GM13977 (cell line): ENCODE data around the gene KIF27.

Experiments
- DNase-seq: peaks from one replicate; pipeline ENCODE4 v3.0.0; 2012; ENCODE audit warnings: low spot score
- CTCF ChIP-seq: IDR thresholded peaks from 2 replicates; pipeline ENCODE4 v1.5.1; 2012; ENCODE audit warnings: mild to moderate bottlenecking, control low read depth; ENCODE audit not compliant: insufficient read depth; ENCODE audit errors: extremely low read depth, missing control alignments
- in situ Hi-C: fragments of 300-500 bp; cut with MboI; formaldehyde crosslinking; loops from one replicate; pipeline ENCODE4 v1.12.0; 2022; ENCODE audit warnings: low sequenced_read_pairs, low pct_unique_long_range_greater_than_20kb, mixed read lengths, inconsistent platforms; ENCODE audit not compliant: unreplicated experiment

Gene KIF27

GRCh38 chr9:83932851-83933250, 11.6 kb upstream of the KIF27 start:
- TF ChIP-seq CTCF: no peak
- in situ Hi-C loops: loop anchor here (10.0 to 25.0 kb wide), 2 partner anchors 229 to 382 kb away; no protein-coding TSS in a partner anchor
- DNase-seq: no peak

GRCh38 chr9:83932011-83932410, 10.8 kb upstream of the KIF27 start:
- in situ Hi-C loops: loop anchor here (10.0 to 25.0 kb wide), 2 partner anchors 230 to 383 kb away; no protein-coding TSS in a partner anchor
- no peak for DNase-seq
- TF ChIP-seq CTCF: no peak

GRCh38 chr9:83930881-83931280, 9.6 kb upstream of the KIF27 start:
- in situ Hi-C loops: loop anchor here (10.0 to 25.0 kb wide), 2 partner anchors 231 to 384 kb away; no protein-coding TSS in a partner anchor
- TF ChIP-seq CTCF: no peak
- DNase-seq: no peak

GRCh38 chr9:83927591-83927990, 6.4 kb upstream of the KIF27 start:
- DNase-seq: no peak
- in situ Hi-C loops: loop anchor here (25.0 kb wide), 1 partner anchor 235 kb away; no protein-coding TSS in a partner anchor
- no peak for TF ChIP-seq CTCF

GRCh38 chr9:83920469-83920926, 734 bp downstream of the KIF27 start:
- peak; percentile 50 for TF ChIP-seq CTCF
- in situ Hi-C loops: loop anchor here (25.0 kb wide), 1 partner anchor 583 kb away; no protein-coding TSS in a partner anchor
- DNase-seq: peak; percentile 62

GRCh38 chr9:83919111-83919510, 2.1 kb downstream of the KIF27 start:
- no peak for DNase-seq
- no peak for TF ChIP-seq CTCF
- in situ Hi-C loops: loop anchor here (10.0 to 25.0 kb wide), 2 partner anchors 304 to 582 kb away; no protein-coding TSS in a partner anchor
